Upper lobe of right lung (tissue), 1 donor: ENCODE data around the gene ZNF652. TPM values are rescaled to one million over a fixed set of nuclear protein-coding genes. Genes with fewer than 3 reads are reported as not detected.

ENCODE experiments used
- ATAC-seq: fragments of 200-7000 bp; cut with Tn5 transposase; one replicate; pipeline ENCODE4 v1.9.1; 2020; ENCODE audit warnings: mild to moderate bottlenecking, moderate library complexity
- DNase-seq: peaks from one replicate; pipeline ENCODE4 v3.0.0-alpha.2; 2020
- H3K27ac ChIP-seq: fragments of 200-600 bp; one replicate; pipeline ENCODE4 v1.8.0; 2022
- H3K27me3 ChIP-seq: fragments of 200-600 bp; one replicate; pipeline ENCODE4 v1.8.0; 2022; ENCODE audit warnings: mild to moderate bottlenecking
- H3K36me3 ChIP-seq: fragments of 200-600 bp; one replicate; pipeline ENCODE4 v1.8.0; 2022
- H3K4me1 ChIP-seq: fragments of 200-600 bp; one replicate; pipeline ENCODE4 v1.8.0; 2022
- H3K4me3 ChIP-seq: fragments of 200-600 bp; one replicate; pipeline ENCODE4 v1.8.0; 2022; ENCODE audit warnings: mild to moderate bottlenecking
- H3K9me3 ChIP-seq: fragments of 200-600 bp; one replicate; pipeline ENCODE4 v1.8.0; 2022
- intact Hi-C: fragments of 100-400 bp; cut with DNase I; formaldehyde crosslinking; loops from one replicate; pipeline ENCODE4 v1.11.0; 2022
- total RNA-seq: library from RNA; stranded (reverse); fragmentation: NEBNext Ultra II Directional; extraction: Animal tissue kit (Norgen Biotek cat#: 25700); gene quantifications from one replicate; pipeline ENCODE4 v1.2.1, GENCODE V29; 2021
- TF ChIP-seq, protein P1 (sequence below): fragments of 200-600 bp; IDR thresholded peaks from one replicate; pipeline ENCODE4 v1.8.0; 2022; ENCODE audit warnings: antibody characterized with exemption
- donor health status: DM: no; HTN: yes; CAD: no; lungs with severe emphysema.

The ZNF652 gene
- total RNA-seq, 1 donor from 2014 or later: 49.8 TPM

DNA sequence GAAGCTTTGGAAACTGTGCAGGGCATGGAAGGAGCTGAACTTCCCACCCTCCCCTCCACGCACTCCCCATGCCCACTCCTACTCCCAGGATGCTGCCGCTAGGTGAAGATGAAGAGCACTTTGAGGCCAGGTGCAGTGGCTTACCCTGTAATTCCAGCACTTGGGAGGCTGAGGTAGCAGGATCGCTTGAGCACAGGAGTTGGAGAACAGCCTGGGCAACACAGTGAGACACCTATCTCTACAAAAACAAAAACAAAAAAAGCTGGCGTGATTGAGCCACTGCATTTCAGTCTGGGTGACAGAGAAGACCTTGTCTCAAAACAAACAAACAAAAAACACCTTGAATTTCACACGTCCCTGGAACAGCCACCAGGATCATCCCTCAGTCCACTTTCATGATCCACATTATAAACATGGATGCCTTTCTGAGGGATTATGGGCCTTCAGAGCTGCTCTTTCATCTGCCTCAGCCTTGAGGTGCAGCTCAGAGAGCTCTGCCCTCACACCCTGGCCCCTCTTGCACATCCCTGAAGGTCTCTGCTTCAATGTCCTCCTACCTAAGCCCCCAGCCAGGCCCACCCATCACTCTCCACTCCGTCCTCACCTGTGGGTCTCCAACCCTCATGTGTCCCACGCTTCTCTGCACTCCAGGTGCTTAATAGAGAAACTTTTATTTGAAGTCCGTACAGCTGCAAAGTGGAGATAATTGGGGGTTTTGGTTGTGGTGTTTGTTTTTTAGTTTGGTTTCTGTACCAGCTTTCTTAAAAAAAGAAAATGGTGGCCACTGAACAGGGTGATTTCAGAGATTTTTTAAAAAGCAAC is 26.9 kb upstream of the ZNF652 start:
- Histone ChIP-seq H3K9me3 (no peaks in the 10 kb centered on the region), H3K4me3 (no peak overlapping the region), H3K27me3 (no peaks in the 10 kb centered on the region), H3K36me3 (no peaks in the 10 kb centered on the region), H3K27ac (peak overlapping the region; percentile 1), H3K4me1 (peaks cover 15% of the 10 kb centered on the region)
- DNase-seq: no peak
- TF ChIP-seq, protein P1, sequence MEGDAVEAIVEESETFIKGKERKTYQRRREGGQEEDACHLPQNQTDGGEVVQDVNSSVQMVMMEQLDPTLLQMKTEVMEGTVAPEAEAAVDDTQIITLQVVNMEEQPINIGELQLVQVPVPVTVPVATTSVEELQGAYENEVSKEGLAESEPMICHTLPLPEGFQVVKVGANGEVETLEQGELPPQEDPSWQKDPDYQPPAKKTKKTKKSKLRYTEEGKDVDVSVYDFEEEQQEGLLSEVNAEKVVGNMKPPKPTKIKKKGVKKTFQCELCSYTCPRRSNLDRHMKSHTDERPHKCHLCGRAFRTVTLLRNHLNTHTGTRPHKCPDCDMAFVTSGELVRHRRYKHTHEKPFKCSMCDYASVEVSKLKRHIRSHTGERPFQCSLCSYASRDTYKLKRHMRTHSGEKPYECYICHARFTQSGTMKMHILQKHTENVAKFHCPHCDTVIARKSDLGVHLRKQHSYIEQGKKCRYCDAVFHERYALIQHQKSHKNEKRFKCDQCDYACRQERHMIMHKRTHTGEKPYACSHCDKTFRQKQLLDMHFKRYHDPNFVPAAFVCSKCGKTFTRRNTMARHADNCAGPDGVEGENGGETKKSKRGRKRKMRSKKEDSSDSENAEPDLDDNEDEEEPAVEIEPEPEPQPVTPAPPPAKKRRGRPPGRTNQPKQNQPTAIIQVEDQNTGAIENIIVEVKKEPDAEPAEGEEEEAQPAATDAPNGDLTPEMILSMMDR: no peak
- ATAC-seq: no peak
- intact Hi-C loops: no loop called here

DNA sequence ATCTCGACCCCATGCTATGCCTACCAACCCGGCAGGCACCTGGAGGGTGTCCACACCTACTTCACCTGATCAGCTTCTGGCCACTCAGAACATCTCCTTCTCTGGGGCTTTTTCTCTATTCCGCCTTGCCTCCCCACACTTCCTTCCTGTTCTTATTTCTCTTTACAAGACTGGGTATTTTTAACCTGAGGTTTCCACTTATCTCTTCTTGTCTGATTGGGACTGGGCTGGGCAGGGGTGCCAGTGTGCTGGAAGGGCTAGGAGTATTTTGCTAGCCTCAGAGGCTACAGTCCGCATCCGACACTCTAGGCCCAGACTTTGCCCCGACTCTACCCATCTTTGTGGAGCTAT is 26.2 kb upstream of the ZNF652 start:
- H3K4me3 ChIP-seq: no peak overlapping the region
- H3K27me3 ChIP-seq: no peaks in the 10 kb centered on the region
- no peak for DNase-seq
- no peak for ATAC-seq
- TF ChIP-seq, protein P1: no peak
- peaks cover 14% of the 10 kb centered on the region for H3K4me1 ChIP-seq
- H3K27ac ChIP-seq: peak overlapping the region; percentile 1
- H3K36me3 ChIP-seq: no peaks in the 10 kb centered on the region
- intact Hi-C loops: no loop called here
- no peaks in the 10 kb centered on the region for H3K9me3 ChIP-seq

DNA sequence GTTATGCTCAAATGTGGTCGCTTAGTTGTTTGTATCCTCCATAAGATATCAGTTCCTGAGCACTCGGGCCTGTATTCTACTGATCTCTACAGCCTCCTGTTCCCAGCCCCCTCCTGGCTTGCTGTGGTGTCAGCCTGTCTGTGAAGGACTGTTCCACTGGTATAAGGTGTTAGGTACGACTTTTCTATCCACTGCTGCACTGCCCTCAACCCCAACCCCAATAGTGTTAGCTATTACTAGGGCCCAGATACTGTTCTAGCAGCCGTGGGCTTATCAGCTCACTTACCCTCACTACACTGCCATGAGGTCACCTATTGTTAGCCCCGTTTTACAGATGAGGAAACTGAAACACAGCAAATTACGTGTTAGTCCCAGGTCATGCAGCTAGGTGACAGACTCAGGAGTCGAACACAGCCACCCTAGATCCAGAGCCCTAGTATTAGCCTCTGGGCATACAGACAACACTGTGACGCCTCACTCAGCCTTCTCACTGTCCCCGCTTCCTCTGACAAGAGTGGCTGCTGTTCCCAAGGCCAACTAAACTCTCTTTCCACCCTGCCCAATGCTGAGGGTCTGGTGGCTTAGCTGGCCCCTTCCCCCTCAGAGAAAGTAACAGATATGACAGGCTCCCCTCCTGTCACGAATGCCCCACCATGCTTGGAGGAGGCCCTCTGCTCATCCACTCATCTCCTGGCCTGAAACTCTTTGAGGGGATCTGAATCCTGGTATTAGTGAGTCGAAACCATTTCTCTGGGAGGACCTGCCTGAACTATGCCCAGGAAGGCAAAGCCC is 25.6 kb upstream of the ZNF652 start:
- no peaks in the 10 kb centered on the region for H3K9me3 ChIP-seq
- H3K27ac ChIP-seq: peak overlapping the region; percentile 1
- DNase-seq (no peak), ATAC-seq (no peak)
- no peaks in the 10 kb centered on the region for H3K36me3 ChIP-seq
- peaks cover 14% of the 10 kb centered on the region for H3K4me1 ChIP-seq
- H3K27me3 ChIP-seq: no peaks in the 10 kb centered on the region
- TF ChIP-seq, protein P1: no peak
- H3K4me3 ChIP-seq: no peak overlapping the region
- intact Hi-C loops: no loop called here

DNA sequence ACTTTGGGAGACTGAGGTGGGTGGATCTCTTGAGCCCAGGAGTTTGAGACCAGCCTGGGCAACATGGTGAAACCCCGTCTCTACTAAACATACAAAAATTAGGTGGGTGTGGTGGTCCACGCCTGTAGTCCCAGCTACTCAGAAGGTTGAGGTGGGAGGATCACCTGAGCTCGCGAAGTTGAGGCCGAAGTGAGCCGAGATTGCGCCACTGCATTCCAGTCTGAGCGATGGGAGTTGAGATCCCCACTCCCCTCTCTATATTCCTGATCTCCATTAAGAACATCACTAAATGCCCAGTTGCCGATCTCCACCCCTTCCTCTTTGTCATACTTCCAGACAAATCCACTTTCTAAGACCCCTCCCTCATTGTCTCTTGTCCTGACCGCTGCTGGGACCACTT is 24.3 kb upstream of the ZNF652 start:
- TF ChIP-seq, protein P1: no peak

DNA sequence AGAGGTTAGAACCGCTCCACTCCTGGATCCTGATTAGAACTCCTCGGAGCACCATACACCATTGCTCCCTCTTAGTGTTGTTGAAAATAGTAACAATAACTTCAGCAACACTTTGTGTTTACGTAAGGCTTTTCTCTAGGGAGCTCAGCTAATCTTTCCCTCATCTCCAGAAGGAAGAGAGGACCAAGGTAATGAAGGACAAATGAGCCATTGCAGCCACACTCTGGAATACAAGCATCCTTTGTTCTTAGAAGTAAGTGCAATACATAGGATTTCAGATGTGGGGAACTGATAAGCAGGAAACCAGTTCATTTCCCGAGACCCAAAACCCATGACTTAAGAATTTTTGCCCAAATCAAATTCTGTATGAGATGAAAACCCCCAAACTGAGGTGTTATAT is 22.9 kb upstream of the ZNF652 start:
- H3K36me3 ChIP-seq: no peaks in the 10 kb centered on the region
- peaks cover 2% of the 10 kb centered on the region for H3K4me1 ChIP-seq
- no peaks in the 10 kb centered on the region for H3K9me3 ChIP-seq
- intact Hi-C loops: no loop called here
- H3K27me3 ChIP-seq: no peaks in the 10 kb centered on the region
- DNase-seq (no peak), ATAC-seq (no peak)
- no peak overlapping the region for H3K27ac ChIP-seq
- TF ChIP-seq, protein P1: no peak
- no peak overlapping the region for H3K4me3 ChIP-seq

More for the DNA sequence above, 24.3 kb upstream of the ZNF652 start:
- ATAC-seq (no peak), DNase-seq (no peak)
- no peak overlapping the region for H3K27ac ChIP-seq
- no peak overlapping the region for H3K4me3 ChIP-seq
- H3K27me3 ChIP-seq: no peaks in the 10 kb centered on the region
- no peaks in the 10 kb centered on the region for H3K9me3 ChIP-seq
- H3K36me3 ChIP-seq: no peaks in the 10 kb centered on the region
- peaks cover 14% of the 10 kb centered on the region for H3K4me1 ChIP-seq
- intact Hi-C loops: no loop called here
